Measurements from ENCODE around the gene MED7. TPM values are rescaled to one million over a fixed set of nuclear protein-coding genes. Genes with fewer than 3 reads are reported as not detected.
A peak's percentile ranks its signal among the peaks of the same experiment; 100 is the strongest.

MED7 gene
- total and polyA plus RNA-seq, 2 donors (not counting 1 experiment from before 2014, with no cell fraction given), result 5.8 to 21.4 TPM

GRCh38 chr5:157100140-157100679 is 42.5 kb downstream of the MED7 start:
- no peak overlapping the region for H3K4me2 ChIP-seq (replicated peaks; ENCODE audit: low read depth, low read length, poor library complexity, severe bottlenecking)
- no peak for ATAC-seq (ENCODE audit: low read depth)
- 20% methylated on average over 1 of the region's 2 CpGs for WGBS (ENCODE audit: insufficient coverage)
- no peak overlapping the region for H3K9ac ChIP-seq (ENCODE audit: low read length)
- ChIA-PET CTCF (no interaction called here), POLR2A (no interaction called here)
- no peaks in the 10 kb centered on the region for H3K4me1 ChIP-seq (ENCODE audit: control insufficient read depth in 2 of 2, insufficient read depth in 2 of 2, low read length in 2 of 2)
- peaks cover 3% of the 10 kb centered on the region for H3K4me1 Mint-ChIP-seq
- no peak overlapping the region for H3K4me3 ChIP-seq (ENCODE audit: control extremely low read depth in 1 of 5, extremely low read depth in 1 of 5, insufficient read depth in 1 of 5, low read depth in 2 of 5, low read length in 4 of 5)
- no peaks in the 10 kb centered on the region for H3K9me3 ChIP-seq (ENCODE audit: control extremely low read depth in 1 of 3, control insufficient read depth in 2 of 3, insufficient read depth in 1 of 3, low read length in 2 of 3)
- no peak for DNase-seq
- intact Hi-C loops (cut with micrococcal nuclease), result no loop called here
- no peak overlapping the region for H3K4me3 Mint-ChIP-seq
- no peaks in the 10 kb centered on the region for H3K27me3 Mint-ChIP-seq
- no peaks in the 10 kb centered on the region for H4K20me1 ChIP-seq (ENCODE audit: control insufficient read depth, insufficient read depth, low read length, poor library complexity, severe bottlenecking)
- H3K27me3 ChIP-seq (replicated peaks in 1 of 4; ENCODE audit: control extremely low read depth in 1 of 4, control insufficient read depth in 3 of 4, insufficient read depth in 4 of 4, low read length in 3 of 4), result no peaks in the 10 kb centered on the region
- TF ChIP-seq EZH2 (IDR thresholded peaks at IDR 0.05; ENCODE audit: borderline replicate concordance, insufficient read depth, low read depth, low read length, poor library complexity, severe bottlenecking), result no peak
- no peak for TF ChIP-seq CTCF (IDR thresholded peaks at IDR 0.05)
- no peak overlapping the region for H2AFZ ChIP-seq (ENCODE audit: insufficient read depth, low read depth, low read length, poor library complexity, severe bottlenecking)
- H3K27ac ChIP-seq (ENCODE audit: low read length in 2 of 2), result no peak overlapping the region
- no peaks in the 10 kb centered on the region for H3K79me2 ChIP-seq (ENCODE audit: control insufficient read depth, insufficient read depth, low read length)
- H3K27ac Mint-ChIP-seq, result no peak overlapping the region
- no peaks in the 10 kb centered on the region for H3K9me3 Mint-ChIP-seq (ENCODE audit: insufficient read depth)
- H3K36me3 ChIP-seq (replicated peaks in 1 of 2; ENCODE audit: control extremely low read depth in 1 of 2, control insufficient read depth in 1 of 2, extremely low read depth in 1 of 2, insufficient read depth in 2 of 2, low read length in 1 of 2), result no peaks in the 10 kb centered on the region

GRCh38 chr5:157088342-157088990 is 54.2 kb downstream of the MED7 start:
- CTCF ChIA-PET, result interaction anchor here (0.8 kb wide), 1 partner anchor 151 kb away, joined by 3 read pairs; no protein-coding TSS in a partner anchor
- Mint-ChIP-seq H3K27me3 (no peaks in the 10 kb centered on the region), H3K4me1 (no peaks in the 10 kb centered on the region), H3K4me3 (no peak overlapping the region), H3K27ac (peak overlapping the region; percentile 8), H3K9me3 (ENCODE audit: insufficient read depth) (no peaks in the 10 kb centered on the region)
- Histone ChIP-seq H3K9me3 (ENCODE audit: control extremely low read depth in 1 of 3, control insufficient read depth in 2 of 3, insufficient read depth in 1 of 3, low read length in 2 of 3) (no peaks in the 10 kb centered on the region), H3K79me2 (ENCODE audit: control insufficient read depth, insufficient read depth, low read length) (no peaks in the 10 kb centered on the region), H3K4me1 (ENCODE audit: control insufficient read depth in 2 of 2, insufficient read depth in 2 of 2, low read length in 2 of 2) (no peaks in the 10 kb centered on the region), H3K4me3 (ENCODE audit: control extremely low read depth in 1 of 5, extremely low read depth in 1 of 5, insufficient read depth in 1 of 5, low read depth in 2 of 5, low read length in 4 of 5) (no peak overlapping the region), H3K36me3 (replicated peaks in 1 of 2; ENCODE audit: control extremely low read depth in 1 of 2, control insufficient read depth in 1 of 2, extremely low read depth in 1 of 2, insufficient read depth in 2 of 2, low read length in 1 of 2) (peaks cover 0 to 3% of the 10 kb centered on the region in 2 experiments), H3K27me3 (replicated peaks in 1 of 4; ENCODE audit: control extremely low read depth in 1 of 4, control insufficient read depth in 3 of 4, insufficient read depth in 4 of 4, low read length in 3 of 4) (no peaks in the 10 kb centered on the region), H3K4me2 (replicated peaks; ENCODE audit: low read depth, low read length, poor library complexity, severe bottlenecking) (no peak overlapping the region), H3K9ac (ENCODE audit: low read length) (no peak overlapping the region), H3K27ac (ENCODE audit: low read length in 2 of 2) (no peak overlapping the region), H4K20me1 (ENCODE audit: control insufficient read depth, insufficient read depth, low read length, poor library complexity, severe bottlenecking) (no peaks in the 10 kb centered on the region), H2AFZ (ENCODE audit: insufficient read depth, low read depth, low read length, poor library complexity, severe bottlenecking) (peak overlapping the region; percentile 5)
- TF ChIP-seq EZH2 (IDR thresholded peaks at IDR 0.05; ENCODE audit: borderline replicate concordance, insufficient read depth, low read depth, low read length, poor library complexity, severe bottlenecking) (no peak), CTCF (IDR thresholded peaks at IDR 0.05) (no peak)
- no peak for ATAC-seq (ENCODE audit: low read depth)
- intact Hi-C loops (cut with micrococcal nuclease), result no loop called here
- WGBS (ENCODE audit: insufficient coverage), result no CpG with 5 or more reads among the region's 3 CpGs
- no peak for DNase-seq
- POLR2A ChIA-PET, result no interaction called here
